ENCODE data around the gene COL4A2.
"Not testable (repeated sequence)": the region's sequence is repeated elsewhere in the genome, so short reads cannot be mapped to it uniquely, and the experiment has no call there.

The COL4A2 gene

DNA sequence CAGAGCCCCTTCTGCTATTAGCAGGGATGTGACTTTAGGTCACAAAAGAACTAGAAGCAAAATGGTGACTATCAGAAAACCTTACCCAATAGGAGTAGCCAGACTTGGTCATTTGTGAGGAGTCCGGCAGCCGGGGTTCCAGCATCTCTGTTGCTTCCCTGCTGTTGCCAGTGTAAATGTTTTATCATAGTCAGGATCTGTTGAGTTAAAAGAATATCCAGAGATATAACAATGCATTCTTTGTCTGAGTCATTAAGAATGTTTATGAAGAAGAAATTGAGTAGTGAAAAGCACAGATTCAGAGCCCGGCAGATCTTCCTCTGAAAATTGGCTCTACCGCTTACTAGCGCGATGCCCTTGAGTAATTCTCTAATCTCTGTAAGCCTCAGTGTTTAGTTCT, 84.2 kb downstream of the COL4A2 start:
- TF ChIP-seq, protein P1, sequence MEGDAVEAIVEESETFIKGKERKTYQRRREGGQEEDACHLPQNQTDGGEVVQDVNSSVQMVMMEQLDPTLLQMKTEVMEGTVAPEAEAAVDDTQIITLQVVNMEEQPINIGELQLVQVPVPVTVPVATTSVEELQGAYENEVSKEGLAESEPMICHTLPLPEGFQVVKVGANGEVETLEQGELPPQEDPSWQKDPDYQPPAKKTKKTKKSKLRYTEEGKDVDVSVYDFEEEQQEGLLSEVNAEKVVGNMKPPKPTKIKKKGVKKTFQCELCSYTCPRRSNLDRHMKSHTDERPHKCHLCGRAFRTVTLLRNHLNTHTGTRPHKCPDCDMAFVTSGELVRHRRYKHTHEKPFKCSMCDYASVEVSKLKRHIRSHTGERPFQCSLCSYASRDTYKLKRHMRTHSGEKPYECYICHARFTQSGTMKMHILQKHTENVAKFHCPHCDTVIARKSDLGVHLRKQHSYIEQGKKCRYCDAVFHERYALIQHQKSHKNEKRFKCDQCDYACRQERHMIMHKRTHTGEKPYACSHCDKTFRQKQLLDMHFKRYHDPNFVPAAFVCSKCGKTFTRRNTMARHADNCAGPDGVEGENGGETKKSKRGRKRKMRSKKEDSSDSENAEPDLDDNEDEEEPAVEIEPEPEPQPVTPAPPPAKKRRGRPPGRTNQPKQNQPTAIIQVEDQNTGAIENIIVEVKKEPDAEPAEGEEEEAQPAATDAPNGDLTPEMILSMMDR (IDR thresholded peaks at IDR 0.05; ENCODE audit: low read depth, low read length), result no peak
- 0 out of 2 replicates have a peak, but pooled peaks cover 3% of the 10 kb centered on the region for H3K36me3 ChIP-seq

DNA sequence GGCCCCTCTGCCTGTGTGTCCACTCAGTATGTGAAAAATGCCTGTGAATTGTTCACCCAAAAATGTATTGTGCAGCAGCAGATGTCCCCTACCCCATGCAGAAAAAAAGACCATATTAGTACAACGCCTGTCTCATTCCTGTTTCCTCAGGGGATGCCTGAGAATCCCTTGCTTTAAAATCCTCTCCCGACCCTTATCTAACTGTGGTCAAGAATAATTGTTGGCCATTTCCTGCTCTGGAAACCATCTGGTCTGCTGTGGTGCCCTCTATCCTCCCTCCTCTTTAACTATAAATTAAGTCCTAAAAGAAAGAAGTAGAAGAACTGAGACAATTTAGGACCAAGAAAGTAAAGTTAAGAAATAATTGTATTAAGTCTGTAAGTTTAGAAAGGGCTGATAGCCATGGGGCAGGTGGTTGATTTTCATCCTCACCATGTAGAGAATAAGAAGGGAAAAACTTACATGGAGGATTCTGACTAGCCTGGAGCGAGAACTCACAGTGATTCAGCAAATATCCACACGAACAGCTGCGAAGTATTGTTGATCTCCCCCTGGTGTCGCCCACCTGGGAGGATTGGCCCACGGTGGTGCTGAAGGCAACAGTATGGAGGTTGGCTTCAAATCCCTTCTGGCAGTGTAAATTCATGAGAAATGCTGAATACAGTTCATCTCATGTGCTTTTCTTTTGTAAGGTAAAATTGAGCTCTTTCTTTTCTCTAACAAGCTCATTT, 85.6 kb downstream of the COL4A2 start:
- H3K9me3 ChIP-seq (ENCODE audit: severe bottlenecking), result no peaks in the 10 kb centered on the region
- no peak for DNase-seq
- no peaks in the 10 kb centered on the region for H3K27me3 ChIP-seq (ENCODE audit: insufficient read depth, low read depth, severe bottlenecking)
- H3K27ac ChIP-seq, result no peak overlapping the region
- no peak overlapping the region for H3K4me3 ChIP-seq (ENCODE audit: low read depth, low read length)
- TF ChIP-seq, protein P1 (IDR thresholded peaks at IDR 0.05; ENCODE audit: low read depth, low read length), result no peak
- H3K36me3 ChIP-seq, result 0 out of 2 replicates have a peak, but pooled peaks cover 3% of the 10 kb centered on the region

More for the DNA sequence above, 84.2 kb downstream of the COL4A2 start:
- no peak overlapping the region for H3K27ac ChIP-seq
- peaks cover under 1% of the 10 kb centered on the region for H3K9me3 ChIP-seq (ENCODE audit: severe bottlenecking)
- H3K27me3 ChIP-seq (ENCODE audit: insufficient read depth, low read depth, severe bottlenecking), result no peaks in the 10 kb centered on the region
- DNase-seq, result no peak
- H3K4me3 ChIP-seq (ENCODE audit: low read depth, low read length), result no peak overlapping the region

DNA sequence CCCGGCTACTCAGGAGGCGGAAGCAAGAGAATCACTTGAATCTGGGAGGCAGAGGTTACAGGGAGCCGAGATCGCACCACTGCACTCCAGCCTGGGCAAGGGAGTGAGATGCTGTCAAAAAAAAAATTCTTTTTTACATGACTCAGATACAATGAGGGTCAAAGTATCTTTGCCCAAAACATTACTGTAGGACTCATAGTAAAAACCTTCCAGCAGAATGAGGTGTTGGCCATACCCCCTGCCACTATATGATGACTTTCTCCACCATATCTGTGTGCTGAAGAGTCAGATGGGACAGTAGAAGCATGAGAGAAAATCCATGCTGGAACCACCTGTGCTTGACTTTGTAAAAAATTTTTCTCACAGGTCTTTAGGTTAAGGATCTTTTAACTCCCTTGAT, 86.7 kb downstream of the COL4A2 start:
- TF ChIP-seq, protein P1 (IDR thresholded peaks at IDR 0.05; ENCODE audit: low read depth, low read length), result no peak
- H3K27ac ChIP-seq, result no peak overlapping the region
- H3K27me3 ChIP-seq (ENCODE audit: insufficient read depth, low read depth, severe bottlenecking), result no peaks in the 10 kb centered on the region
- H3K36me3 ChIP-seq, result 0 out of 2 replicates have a peak, but pooled peaks cover 3% of the 10 kb centered on the region
- H3K9me3 ChIP-seq (ENCODE audit: severe bottlenecking), result no peaks in the 10 kb centered on the region
- DNase-seq, result no peak
- H3K4me3 ChIP-seq (ENCODE audit: low read depth, low read length), result no peak overlapping the region

DNA sequence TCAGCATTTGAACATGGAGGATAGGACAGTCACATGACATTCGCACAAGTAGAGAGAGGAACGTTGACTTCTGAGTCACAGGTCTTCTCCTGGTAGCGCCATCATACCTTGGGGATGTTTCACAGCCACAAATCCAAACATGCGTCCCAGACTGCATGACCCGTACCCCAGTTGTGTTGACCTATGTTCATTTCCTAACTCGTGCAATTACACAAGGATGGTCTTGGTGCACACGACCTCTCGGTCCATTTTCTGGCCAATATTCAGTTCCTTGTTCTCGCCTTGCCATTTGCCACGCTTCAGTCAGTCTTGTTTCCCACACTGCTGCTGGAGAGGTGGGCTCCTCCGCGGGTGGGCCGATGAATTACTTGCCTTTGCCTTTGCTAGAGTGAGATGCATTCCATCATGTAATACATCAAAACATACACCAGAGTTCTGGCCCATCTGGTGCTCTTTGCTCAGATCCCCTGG, 87.3 kb downstream of the COL4A2 start:
- Histone ChIP-seq H3K27me3 (ENCODE audit: insufficient read depth, low read depth, severe bottlenecking) (no peaks in the 10 kb centered on the region), H3K36me3 (no peaks in the 10 kb centered on the region), H3K27ac (no peak overlapping the region), H3K4me3 (ENCODE audit: low read depth, low read length) (no peak overlapping the region), H3K9me3 (ENCODE audit: severe bottlenecking) (no peaks in the 10 kb centered on the region)
- TF ChIP-seq, protein P1 (IDR thresholded peaks at IDR 0.05; ENCODE audit: low read depth, low read length), result no peak
- no peak for DNase-seq

DNA sequence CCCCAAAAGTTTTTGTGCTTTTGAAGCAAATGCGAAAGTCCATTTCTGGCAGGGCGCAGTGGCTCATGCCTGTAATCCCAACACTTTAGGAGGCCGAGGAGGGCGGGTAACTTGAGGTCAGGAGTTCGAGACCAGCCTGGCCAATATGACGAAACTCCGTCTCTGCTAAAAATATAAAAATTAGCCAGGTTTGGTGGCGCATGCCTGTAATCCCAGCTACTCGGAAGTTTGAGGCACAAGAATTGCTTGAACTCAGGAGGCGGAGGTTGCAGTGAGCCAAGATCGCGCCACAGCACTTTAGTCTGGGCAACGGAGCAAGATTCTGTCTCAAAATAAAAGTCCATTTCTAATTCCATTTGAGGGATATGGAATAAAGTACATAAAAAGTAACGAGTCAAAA, 88.5 kb downstream of the COL4A2 start:
- H3K27ac ChIP-seq, result not testable (repeated sequence)

DNA sequence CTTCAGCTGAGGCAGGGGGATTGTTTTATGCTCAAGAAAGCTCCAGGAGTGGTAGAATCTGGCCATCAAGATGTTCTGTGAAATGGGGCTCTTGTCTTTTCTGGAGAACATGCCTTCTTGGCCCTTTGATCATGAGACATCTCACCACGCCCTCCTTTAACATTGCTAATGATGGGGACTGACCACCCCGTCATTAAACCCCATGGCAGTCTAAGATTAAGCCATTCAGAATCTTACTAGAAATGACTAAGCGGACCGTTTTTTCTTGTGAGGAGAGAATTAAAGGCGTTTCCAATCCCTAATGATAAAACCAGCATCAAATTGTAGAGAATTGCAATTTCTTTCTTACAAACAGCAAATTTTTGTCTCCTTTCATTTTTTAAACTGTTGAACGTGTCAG, 89.4 kb downstream of the COL4A2 start:
- TF ChIP-seq, protein P1 (IDR thresholded peaks at IDR 0.05; ENCODE audit: low read depth, low read length), result no peak
- H3K36me3 ChIP-seq, result no peaks in the 10 kb centered on the region
- H3K4me3 ChIP-seq (ENCODE audit: low read depth, low read length), result no peak overlapping the region
- no peaks in the 10 kb centered on the region for H3K27me3 ChIP-seq (ENCODE audit: insufficient read depth, low read depth, severe bottlenecking)
- H3K9me3 ChIP-seq (ENCODE audit: severe bottlenecking), result no peaks in the 10 kb centered on the region
- no peak overlapping the region for H3K27ac ChIP-seq
- DNase-seq, result no peak

More for the DNA sequence above, 88.5 kb downstream of the COL4A2 start:
- H3K4me3 ChIP-seq (ENCODE audit: low read depth, low read length); H3K27me3 ChIP-seq (ENCODE audit: insufficient read depth, low read depth, severe bottlenecking); H3K9me3 ChIP-seq (ENCODE audit: severe bottlenecking); DNase-seq; H3K36me3 ChIP-seq: not testable (repeated sequence)

Measured in WERI-Rb-1 (cell line).